GM18870 (cell line): Measurements from ENCODE around the gene SYNGR1.
A peak's percentile ranks its signal among the peaks of the same experiment; 100 is the strongest.
"Not testable (repeated sequence)": the region's sequence is repeated elsewhere in the genome, so short reads cannot be mapped to it uniquely, and the experiment has no call there.

Experiments used
- ATAC-seq: cut with Tn5 transposase; IDR thresholded peaks from one replicate; pipeline ENCODE4 v1.9.1; 2021; ENCODE audit warnings: moderate library complexity; ENCODE audit not compliant: unreplicated experiment

Gene SYNGR1

GRCh38 chr22:39316440-39317083 is 33.2 kb upstream of the SYNGR1 start:
- no peak for ATAC-seq

- no peak for ATAC-seq
Measured at GRCh38 chr22:39317084-39317774, 32.6 kb upstream of the SYNGR1 start.

- no peak for ATAC-seq
Measured at GRCh38 chr22:39317775-39318506, 31.9 kb upstream of the SYNGR1 start.

GRCh38 chr22:39318507-39319283 is 31.1 kb upstream of the SYNGR1 start:
- ATAC-seq, result peak; percentile 5

- ATAC-seq, result peak; percentile 81
Measured at GRCh38 chr22:39319284-39320022, 30.3 kb upstream of the SYNGR1 start, which contains the start of gene RPL3. Gene RPL3 (minus strand): TSS chr22:39319623. CDS start chr22:39319597, 26 bp downstream.

- not testable (repeated sequence) for ATAC-seq
Measured at GRCh38 chr22:39320616-39321029, 29.2 kb upstream of the SYNGR1 start.

GRCh38 chr22:39325392-39325932 is 24.3 kb upstream of the SYNGR1 start:
- no peak for ATAC-seq

- no peak for ATAC-seq
Measured at GRCh38 chr22:39327995-39328754, 21.6 kb upstream of the SYNGR1 start.

GRCh38 chr22:39330553-39330952 is 19.2 kb upstream of the SYNGR1 start:
- ATAC-seq, result not testable (repeated sequence)

GRCh38 chr22:39332441-39333064 is 17.2 kb upstream of the SYNGR1 start:
- no peak for ATAC-seq

- ATAC-seq, result no peak
Measured at GRCh38 chr22:39336411-39336810, 13.4 kb upstream of the SYNGR1 start.

- ATAC-seq, result not testable (repeated sequence)
Measured at GRCh38 chr22:39339775-39340174, 10.0 kb upstream of the SYNGR1 start.

- no peak for ATAC-seq
Measured at GRCh38 chr22:39341179-39341578, 8.6 kb upstream of the SYNGR1 start.

GRCh38 chr22:39343259-39344045 is 6.3 kb upstream of the SYNGR1 start:
- ATAC-seq, result no peak

- no peak for ATAC-seq
Measured at GRCh38 chr22:39344046-39344390, 5.8 kb upstream of the SYNGR1 start.

- no peak for ATAC-seq
Measured at GRCh38 chr22:39345231-39345630, 4.6 kb upstream of the SYNGR1 start.

- no peak for ATAC-seq
Measured at GRCh38 chr22:39348909-39349505, 784 bp upstream of the SYNGR1 start.

GRCh38 chr22:39349506-39349966 is 255 bp upstream of the SYNGR1 start:
- no peak for ATAC-seq
